ENCODE data around the gene BMERB1. TPM values are rescaled to one million over a fixed set of nuclear protein-coding genes. Genes with fewer than 3 reads are reported as not detected.
"Not testable (repeated sequence)": the region's sequence is repeated elsewhere in the genome, so short reads cannot be mapped to it uniquely, and the experiment has no call there.

Gene BMERB1
- polyA plus RNA-seq, 1 donor (not counting 4 experiments of a cell fraction or from before 2014, with no cell fraction given), result 7.8 TPM

DNA sequence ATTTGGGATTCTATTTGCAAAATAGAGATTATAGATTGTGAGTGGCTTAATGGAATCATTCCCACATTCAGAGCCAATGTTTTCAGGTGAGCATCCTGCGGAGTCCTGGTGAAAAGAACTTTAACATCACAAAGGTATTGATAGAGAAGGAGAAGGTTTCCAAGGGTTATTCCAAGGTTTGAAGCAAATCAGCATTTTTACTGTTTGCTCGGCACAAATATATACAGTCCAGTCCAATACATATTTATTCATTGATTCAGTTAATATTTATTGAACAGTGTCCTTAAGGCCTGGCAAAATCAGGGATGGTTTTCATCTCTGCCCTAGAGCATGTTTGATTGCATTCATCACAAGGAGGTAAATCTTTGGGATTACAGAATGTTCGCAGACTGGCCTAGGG, 32.4 kb upstream of the BMERB1 start:
- Histone ChIP-seq H3K4me2 (ENCODE audit: control insufficient read depth, extremely low read depth, insufficient read depth, low read depth, low read length) (no peak overlapping the region), H3K36me3 (ENCODE audit: control insufficient read depth in 2 of 2, extremely low read depth in 1 of 2, insufficient read depth in 2 of 2, low read length in 2 of 2) (no peaks in the 10 kb centered on the region), H3K27me3 (ENCODE audit: control insufficient read depth, extremely low read depth, insufficient read depth, low read length) (no peaks in the 10 kb centered on the region), H3K9me3 (ENCODE audit: control insufficient read depth, low read depth, low read length) (no peaks in the 10 kb centered on the region), H3K27ac (ENCODE audit: control insufficient read depth, insufficient read depth, low read length) (no peak overlapping the region), H3K79me2 (ENCODE audit: control insufficient read depth, insufficient read depth, low read length) (no peaks in the 10 kb centered on the region), H4K20me1 (ENCODE audit: control insufficient read depth, extremely low read depth, insufficient read depth, low read length) (no peaks in the 10 kb centered on the region), H3K4me1 (ENCODE audit: control insufficient read depth, extremely low read depth, insufficient read depth, low read length) (no peaks in the 10 kb centered on the region), H3K9me1 (ENCODE audit: control insufficient read depth, extremely low read depth, insufficient read depth, low read length) (no peaks in the 10 kb centered on the region), H3K4me3 (ENCODE audit: control insufficient read depth in 2 of 3, extremely low read depth in 1 of 3, insufficient read depth in 2 of 3, low read depth in 1 of 3, low read length in 3 of 3) (no peak overlapping the region), H2AFZ (ENCODE audit: control insufficient read depth, low read length) (no peak overlapping the region), H3K9ac (ENCODE audit: control insufficient read depth, extremely low read depth, insufficient read depth, low read length) (no peak overlapping the region)
- dilution Hi-C loops (cut with MboI; ENCODE audit: extremely low pct_ligation_motif_present, low sequenced_read_pairs), result no loop called here
- FAIRE-seq, result no peak
- no peak for DNase-seq (ENCODE audit: low read depth, low spot score)
- no peak for TF ChIP-seq EZH2 (IDR thresholded peaks at IDR 0.05; ENCODE audit: low read length)
- TF ChIP-seq CTCF (optimal IDR thresholded peaks at IDR 0.05 in 1 of 3, IDR thresholded peaks at IDR 0.05 in 1 of 3, conservative IDR thresholded peaks at IDR 0.05 in 1 of 3; ENCODE audit: extremely low read depth in 1 of 3, insufficient read depth in 2 of 3, low read length in 3 of 3), result no peak

DNA sequence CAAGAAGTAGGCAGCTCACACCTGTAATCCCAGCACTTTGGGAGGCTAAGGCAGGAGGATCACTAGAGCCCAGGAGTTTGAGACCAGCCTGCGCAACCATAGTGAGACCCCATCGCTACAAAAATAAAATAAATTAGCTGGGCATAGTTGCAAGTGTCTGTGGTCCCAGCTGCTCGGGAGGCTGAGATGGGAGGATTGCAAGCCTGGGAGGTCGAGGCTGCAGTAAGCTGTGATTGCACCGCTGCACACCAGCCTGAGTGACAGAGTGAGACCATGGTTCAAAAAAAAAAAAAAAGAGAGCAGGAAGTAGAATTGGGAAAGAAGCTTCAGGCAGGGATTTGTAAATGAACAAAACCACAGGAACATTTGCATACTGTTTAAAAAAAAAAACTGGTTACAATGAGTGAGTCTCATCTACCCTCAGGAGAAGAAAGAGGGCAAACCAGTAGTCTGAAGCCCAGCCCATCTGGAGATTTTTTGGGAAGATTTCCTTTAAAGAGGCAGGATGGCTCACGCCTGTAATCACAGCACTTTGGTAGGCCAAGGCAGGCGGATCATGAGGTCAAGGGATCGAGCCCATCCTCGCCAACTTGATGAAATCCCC, 30.9 kb upstream of the BMERB1 start:
- H3K79me2 ChIP-seq (ENCODE audit: control insufficient read depth, insufficient read depth, low read length), result no peaks in the 10 kb centered on the region
- FAIRE-seq, result no peak

DNA sequence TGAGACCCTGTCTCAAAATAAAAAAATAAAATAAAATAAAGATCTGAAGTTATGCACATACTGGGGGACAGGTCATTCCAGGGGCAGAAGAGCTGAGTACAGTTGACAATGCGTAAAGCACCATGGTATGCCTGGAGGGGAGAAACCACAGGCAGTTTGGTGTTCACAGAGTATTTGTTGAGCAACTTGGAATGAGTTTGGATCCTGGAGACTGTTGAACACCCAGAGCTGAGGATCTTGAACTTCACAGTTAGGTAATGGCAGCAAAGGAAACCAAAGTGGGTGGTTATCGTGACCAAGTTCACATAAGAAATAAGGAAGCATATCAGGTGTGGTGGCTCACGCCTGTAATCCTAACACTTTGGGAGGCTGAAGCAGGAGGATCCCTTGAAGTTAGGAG, 30.3 kb upstream of the BMERB1 start:
- H3K9me1 ChIP-seq (ENCODE audit: control insufficient read depth, extremely low read depth, insufficient read depth, low read length); H3K79me2 ChIP-seq (ENCODE audit: control insufficient read depth, insufficient read depth, low read length); H3K9ac ChIP-seq (ENCODE audit: control insufficient read depth, extremely low read depth, insufficient read depth, low read length); H3K9me3 ChIP-seq (ENCODE audit: control insufficient read depth, low read depth, low read length); H3K4me1 ChIP-seq (ENCODE audit: control insufficient read depth, extremely low read depth, insufficient read depth, low read length); H3K27me3 ChIP-seq (ENCODE audit: control insufficient read depth, extremely low read depth, insufficient read depth, low read length); H4K20me1 ChIP-seq (ENCODE audit: control insufficient read depth, extremely low read depth, insufficient read depth, low read length); dilution Hi-C loops (cut with MboI; ENCODE audit: extremely low pct_ligation_motif_present, low sequenced_read_pairs); H3K27ac ChIP-seq (ENCODE audit: control insufficient read depth, insufficient read depth, low read length); FAIRE-seq; H2AFZ ChIP-seq (ENCODE audit: control insufficient read depth, low read length); H3K4me3 ChIP-seq (ENCODE audit: control insufficient read depth in 2 of 3, extremely low read depth in 1 of 3, insufficient read depth in 2 of 3, low read depth in 1 of 3, low read length in 3 of 3); DNase-seq (ENCODE audit: low read depth, low spot score); H3K36me3 ChIP-seq (ENCODE audit: control insufficient read depth in 2 of 2, extremely low read depth in 1 of 2, insufficient read depth in 2 of 2, low read length in 2 of 2); H3K4me2 ChIP-seq (ENCODE audit: control insufficient read depth, extremely low read depth, insufficient read depth, low read depth, low read length): not testable (repeated sequence)

More for the DNA sequence above, 30.9 kb upstream of the BMERB1 start:
- Histone ChIP-seq H3K4me1 (ENCODE audit: control insufficient read depth, extremely low read depth, insufficient read depth, low read length) (no peaks in the 10 kb centered on the region), H3K9ac (ENCODE audit: control insufficient read depth, extremely low read depth, insufficient read depth, low read length) (no peak overlapping the region), H4K20me1 (ENCODE audit: control insufficient read depth, extremely low read depth, insufficient read depth, low read length) (no peaks in the 10 kb centered on the region), H3K36me3 (ENCODE audit: control insufficient read depth in 2 of 2, extremely low read depth in 1 of 2, insufficient read depth in 2 of 2, low read length in 2 of 2) (no peaks in the 10 kb centered on the region), H3K27me3 (ENCODE audit: control insufficient read depth, extremely low read depth, insufficient read depth, low read length) (no peaks in the 10 kb centered on the region), H3K9me3 (ENCODE audit: control insufficient read depth, low read depth, low read length) (no peaks in the 10 kb centered on the region), H2AFZ (ENCODE audit: control insufficient read depth, low read length) (no peak overlapping the region), H3K27ac (ENCODE audit: control insufficient read depth, insufficient read depth, low read length) (no peak overlapping the region), H3K4me2 (ENCODE audit: control insufficient read depth, extremely low read depth, insufficient read depth, low read depth, low read length) (no peak overlapping the region), H3K4me3 (ENCODE audit: control insufficient read depth in 2 of 3, extremely low read depth in 1 of 3, insufficient read depth in 2 of 3, low read depth in 1 of 3, low read length in 3 of 3) (no peak overlapping the region), H3K9me1 (ENCODE audit: control insufficient read depth, extremely low read depth, insufficient read depth, low read length) (no peaks in the 10 kb centered on the region)
- dilution Hi-C loops (cut with MboI; ENCODE audit: extremely low pct_ligation_motif_present, low sequenced_read_pairs), result no loop called here
- TF ChIP-seq CTCF (optimal IDR thresholded peaks at IDR 0.05 in 1 of 3, IDR thresholded peaks at IDR 0.05 in 1 of 3, conservative IDR thresholded peaks at IDR 0.05 in 1 of 3; ENCODE audit: extremely low read depth in 1 of 3, insufficient read depth in 2 of 3, low read length in 3 of 3), result no peak
- no peak for TF ChIP-seq EZH2 (IDR thresholded peaks at IDR 0.05; ENCODE audit: low read length)
- no peak for DNase-seq (ENCODE audit: low read depth, low spot score)

All from keratinocyte (primary cell).